PFSK-1 (cell line): ENCODE results near the gene HPCAL4.

ENCODE experiments used
- FOXP2 ChIP-seq: optimal IDR thresholded peaks from 2 replicates; pipeline ENCODE3; 2011; ENCODE audit warnings: borderline replicate concordance, control low read depth, inconsistent platforms; ENCODE audit not compliant: insufficient read depth; ENCODE audit errors: extremely low read length, extremely low read depth
- POLR2AphosphoS5 ChIP-seq: IDR thresholded peaks from 2 replicates; pipeline ENCODE4 v1.6.1; 2012; ENCODE audit warnings: low read depth, mild to moderate bottlenecking, control low read depth, low read length, moderate library complexity
- REST ChIP-seq, 2 experiments: IDR thresholded peaks; 2 replicates each; pipeline versions ENCODE4 v1.6.1 to v1.8.0; 2011 to 2012; ENCODE audit warnings: low read depth in 2 of 2, low read length in 2 of 2, control low read depth in 1 of 2, inconsistent platforms in 1 of 2, mild to moderate bottlenecking in 1 of 2, moderate library complexity in 1 of 2; ENCODE audit not compliant: insufficient read depth in 1 of 2
- SIN3A ChIP-seq: IDR thresholded peaks from 2 replicates; pipeline ENCODE4 v1.6.1; 2012; ENCODE audit warnings: mild to moderate bottlenecking, low read length, moderate library complexity, borderline replicate concordance; ENCODE audit not compliant: insufficient read depth
- TAF1 ChIP-seq: IDR thresholded peaks from 2 replicates; pipeline ENCODE4 v1.6.1; 2012; ENCODE audit warnings: low read length, control low read depth, borderline replicate concordance; ENCODE audit not compliant: insufficient read depth

HPCAL4 gene

GRCh38 chr1:39638965-39639304 is 52.3 kb downstream of the HPCAL4 start:
- TF ChIP-seq SIN3A: no peak
- TF ChIP-seq POLR2AphosphoS5: no peak
- TF ChIP-seq TAF1: no peak
- no peak for TF ChIP-seq REST (IDR thresholded peaks at IDR 0.05; ENCODE audit: insufficient read depth in 1 of 2, low read depth in 2 of 2, low read length in 2 of 2)
- no peak for TF ChIP-seq FOXP2

- TF ChIP-seq POLR2AphosphoS5 (no peak), TAF1 (no peak), REST (IDR thresholded peaks at IDR 0.05; ENCODE audit: insufficient read depth in 1 of 2, low read depth in 2 of 2, low read length in 2 of 2) (no peak), FOXP2 (no peak), SIN3A (no peak)
Observed at GRCh38 chr1:39637361-39637760, 53.9 kb downstream of the HPCAL4 start.

GRCh38 chr1:39635871-39636210 is 55.4 kb downstream of the HPCAL4 start:
- no peak for TF ChIP-seq REST (IDR thresholded peaks at IDR 0.05; ENCODE audit: insufficient read depth in 1 of 2, low read depth in 2 of 2, low read length in 2 of 2)
- no peak for TF ChIP-seq TAF1
- no peak for TF ChIP-seq FOXP2
- TF ChIP-seq POLR2AphosphoS5: no peak
- TF ChIP-seq SIN3A: no peak

GRCh38 chr1:39635205-39635870 is 55.9 kb downstream of the HPCAL4 start:
- TF ChIP-seq REST (IDR thresholded peaks at IDR 0.05; ENCODE audit: insufficient read depth in 1 of 2, low read depth in 2 of 2, low read length in 2 of 2) (no peak), POLR2AphosphoS5 (no peak), TAF1 (no peak), FOXP2 (no peak), SIN3A (no peak)

- no peak for TF ChIP-seq SIN3A
- TF ChIP-seq POLR2AphosphoS5: no peak
- TF ChIP-seq REST (IDR thresholded peaks at IDR 0.05; ENCODE audit: insufficient read depth in 1 of 2, low read depth in 2 of 2, low read length in 2 of 2): no peak
- no peak for TF ChIP-seq TAF1
- TF ChIP-seq FOXP2: no peak
Observed at GRCh38 chr1:39633422-39633821, 57.8 kb downstream of the HPCAL4 start.
